SJSA1 (cell line): ENCODE results near the gene TNFSF11. TPM values are rescaled to one million over a fixed set of nuclear protein-coding genes. Genes with fewer than 3 reads are reported as not detected.
"Not testable (repeated sequence)": the region's sequence is repeated elsewhere in the genome, so short reads cannot be mapped to it uniquely, and the experiment has no call there.

Experiments used
- DNase-seq, 2 experiments: peaks; one replicate each; pipeline ENCODE4 v3.0.0-alpha.2; 2015 to 2020; ENCODE audit warnings: low spot score in 2 of 2, low read depth in 1 of 2
- H3K27ac ChIP-seq: fragments of 250-450 bp; sonication (Bioruptor Pico); 2 replicates; pipeline ENCODE4 v1.5.1; 2020; ENCODE audit warnings: mild to moderate bottlenecking, moderate library complexity
- H3K27me3 ChIP-seq: fragments of 250-450 bp; sonication (Bioruptor Pico); replicated peaks from 2 replicates; pipeline ENCODE4 v1.5.1; 2020; ENCODE audit warnings: mild to moderate bottlenecking, moderate library complexity
- H3K36me3 ChIP-seq: fragments of 250-450 bp; sonication (Bioruptor Pico); 2 replicates; pipeline ENCODE4 v1.5.1; 2020; ENCODE audit warnings: mild to moderate bottlenecking
- H3K4me1 ChIP-seq: fragments of 250-450 bp; sonication (Bioruptor Pico); replicated peaks from 2 replicates; pipeline ENCODE4 v1.6.1; 2021; ENCODE audit warnings: mild to moderate bottlenecking
- H3K4me3 ChIP-seq: fragments of 250-450 bp; sonication (Bioruptor Pico); 2 replicates; pipeline ENCODE4 v1.5.1; 2020; ENCODE audit warnings: mild to moderate bottlenecking
- H3K9me3 ChIP-seq: fragments of 250-450 bp; sonication (Bioruptor Pico); replicated peaks from 2 replicates; pipeline ENCODE4 v1.5.1; 2020; ENCODE audit warnings: mild to moderate bottlenecking
- total RNA-seq: library from RNA; depleted of rRNA; stranded (reverse); fragments of >200 nt; shearing (Covaris generic); gene quantifications from 2 replicates; pipeline ENCODE4 v1.2.3, GENCODE V29; 2014

Gene TNFSF11
- total RNA-seq, 1 experiment from 2014 or later, result 0.05 TPM

DNA sequence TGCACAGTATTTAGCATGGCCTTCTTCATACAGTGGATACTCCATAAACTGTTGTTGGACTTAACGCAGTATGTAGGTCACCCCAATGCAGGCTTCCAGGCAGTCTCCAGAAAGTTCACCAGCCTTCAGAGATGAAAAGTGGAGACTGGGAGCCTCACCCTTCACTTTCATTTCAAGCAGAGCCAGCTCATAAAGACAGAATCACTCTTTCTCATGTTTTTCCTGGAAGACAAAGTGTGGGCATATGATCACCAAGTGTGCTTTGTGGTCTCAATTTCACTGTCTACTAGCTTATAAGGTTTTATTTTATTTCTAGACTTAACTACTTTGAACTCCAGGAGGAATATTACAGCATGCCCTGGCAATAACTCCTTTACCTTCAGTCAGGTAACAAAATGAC, 26.3 kb upstream of the TNFSF11 start:
- Histone ChIP-seq H3K9me3 (no peaks in the 10 kb centered on the region), H3K27ac (no peak overlapping the region), H3K36me3 (no peaks in the 10 kb centered on the region), H3K27me3 (no peaks in the 10 kb centered on the region), H3K4me3 (no peak overlapping the region), H3K4me1 (no peaks in the 10 kb centered on the region)
- no peak for DNase-seq

DNA sequence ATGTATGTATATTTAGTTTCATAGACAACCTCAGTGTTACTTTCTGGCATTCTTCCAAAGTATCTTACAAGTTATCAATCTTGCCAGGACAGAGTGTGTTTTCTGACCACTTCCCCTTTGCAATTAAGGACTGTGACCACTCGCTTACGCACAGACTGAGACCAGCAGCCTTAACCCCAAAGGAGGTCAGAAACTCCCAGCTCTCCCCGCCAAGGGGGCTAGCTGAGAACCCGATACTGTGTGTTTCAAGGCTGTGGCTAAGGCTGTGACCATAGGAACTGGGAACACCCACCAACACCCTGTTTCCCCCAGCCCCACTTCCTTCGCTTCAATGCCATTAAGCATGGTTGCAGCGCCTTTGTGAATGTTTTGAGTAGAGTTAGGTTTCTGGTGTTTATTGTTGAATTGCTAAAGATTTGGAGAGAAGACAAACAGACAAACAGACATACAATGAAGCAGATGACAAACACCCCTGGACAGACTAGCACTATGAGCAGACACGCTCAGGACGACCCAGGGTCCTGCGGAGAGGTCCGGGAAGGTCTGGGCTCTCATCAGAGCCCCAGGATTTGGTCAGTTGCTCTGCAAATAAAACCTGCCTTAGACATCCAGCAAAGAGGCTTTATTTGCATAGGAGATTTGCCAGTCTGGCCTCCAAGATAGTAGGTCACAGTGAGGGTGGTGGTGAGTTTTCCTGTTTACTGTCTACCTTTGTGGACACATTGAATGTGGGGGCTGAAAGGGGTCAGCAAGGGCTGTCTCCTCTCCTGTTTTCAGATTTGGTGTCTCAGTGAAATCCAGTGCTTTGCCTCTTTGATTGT, 25.0 kb upstream of the TNFSF11 start:
- Histone ChIP-seq H3K4me3 (no peak overlapping the region), H3K36me3 (no peaks in the 10 kb centered on the region), H3K4me1 (peaks cover 8% of the 10 kb centered on the region), H3K27me3 (no peaks in the 10 kb centered on the region), H3K9me3 (no peaks in the 10 kb centered on the region), H3K27ac (no peak overlapping the region)
- no peak for DNase-seq

DNA sequence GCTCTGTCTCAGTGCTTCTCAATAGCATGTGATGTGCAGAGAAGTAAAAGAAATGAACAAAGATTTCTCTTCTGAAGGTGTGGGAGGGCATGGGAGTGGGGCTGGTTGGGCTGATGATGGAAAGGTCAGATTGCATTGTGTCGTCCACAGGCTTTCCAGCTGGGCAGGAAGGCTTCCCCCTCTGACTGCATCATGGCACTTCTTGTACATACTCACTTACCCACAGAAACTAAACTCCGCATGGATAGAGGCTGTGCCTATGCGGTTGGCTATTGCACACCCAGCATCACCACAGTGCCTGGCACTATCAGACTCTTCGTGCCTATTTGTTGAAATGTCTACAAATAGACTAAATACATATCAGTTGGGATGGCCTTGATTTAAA, 24.4 kb upstream of the TNFSF11 start:
- Histone ChIP-seq H3K4me3 (no peak overlapping the region), H3K27ac (no peak overlapping the region), H3K36me3 (no peaks in the 10 kb centered on the region), H3K27me3 (no peaks in the 10 kb centered on the region), H3K4me1 (peaks cover 12% of the 10 kb centered on the region), H3K9me3 (no peaks in the 10 kb centered on the region)
- no peak for DNase-seq

DNA sequence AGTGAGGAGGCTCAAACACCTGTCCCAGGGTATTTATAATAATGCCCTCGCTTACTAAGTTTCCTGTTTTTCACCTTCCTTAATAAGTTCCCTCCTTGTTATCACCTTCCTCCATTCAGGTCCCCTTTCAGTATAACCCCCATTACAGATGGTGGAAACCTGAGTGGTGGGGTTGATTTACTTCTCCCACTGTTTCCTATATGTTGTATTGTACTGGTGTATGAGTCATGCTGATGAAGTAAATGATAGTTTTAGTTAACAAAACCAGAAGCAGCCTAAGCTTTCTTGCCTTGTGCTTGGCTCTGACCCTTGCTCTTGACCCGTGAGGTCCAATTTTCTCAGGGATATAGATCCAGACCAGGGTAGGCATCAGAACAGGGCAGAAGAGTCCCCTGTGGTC, 22.3 kb upstream of the TNFSF11 start:
- no peak overlapping the region for H3K4me3 ChIP-seq
- no peaks in the 10 kb centered on the region for H3K27me3 ChIP-seq
- H3K36me3 ChIP-seq, result no peaks in the 10 kb centered on the region
- DNase-seq, result no peak
- no peak overlapping the region for H3K27ac ChIP-seq
- H3K4me1 ChIP-seq, result peaks cover 12% of the 10 kb centered on the region
- no peaks in the 10 kb centered on the region for H3K9me3 ChIP-seq

DNA sequence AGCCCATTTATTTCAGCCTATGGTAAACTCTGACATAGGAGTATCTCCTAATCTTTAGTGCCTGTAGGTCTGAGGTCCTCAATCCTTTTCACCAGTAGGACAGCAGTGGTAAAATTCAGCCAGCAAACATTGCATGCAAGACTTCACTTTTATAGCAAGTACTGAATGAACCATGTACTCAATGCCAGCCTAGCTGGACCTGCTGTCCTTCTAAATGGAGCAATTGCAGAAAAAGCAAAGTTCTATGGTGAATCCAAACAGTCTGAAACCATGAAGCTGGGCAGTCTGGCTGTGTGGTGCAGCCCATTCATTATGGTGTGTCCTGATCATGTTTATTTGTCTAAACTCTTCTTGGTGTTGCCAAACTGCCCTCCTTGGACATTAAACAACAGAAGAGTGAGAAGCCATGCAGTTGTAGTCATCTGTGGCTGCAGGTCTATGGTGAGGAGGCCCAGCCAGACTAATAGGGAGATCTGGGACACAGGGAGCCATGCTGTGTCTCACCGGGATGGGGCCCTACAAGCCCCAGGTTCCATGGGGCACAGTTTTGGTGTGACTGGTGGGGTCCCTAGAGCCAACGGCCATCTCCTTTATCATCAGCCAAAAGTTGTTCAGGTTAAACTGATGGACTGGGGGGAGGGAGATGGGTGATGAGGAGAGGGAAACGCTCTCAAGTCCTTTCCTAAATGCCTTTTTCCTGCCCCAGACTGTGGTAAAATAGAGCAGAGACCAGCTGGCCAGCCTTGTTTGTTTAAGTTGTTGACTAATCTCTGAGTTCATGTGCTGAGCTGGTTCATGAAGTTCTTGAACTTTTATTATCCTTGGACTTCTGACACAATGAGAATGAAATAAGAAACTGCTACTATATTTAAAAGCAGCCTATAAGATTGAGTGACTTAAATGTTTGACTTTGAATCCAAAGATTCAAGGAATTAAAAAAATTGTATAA, 20.6 kb upstream of the TNFSF11 start:
- peak in 1 of 2 experiments; percentile 44 for DNase-seq
- H3K4me3 ChIP-seq, result no peak overlapping the region

DNA sequence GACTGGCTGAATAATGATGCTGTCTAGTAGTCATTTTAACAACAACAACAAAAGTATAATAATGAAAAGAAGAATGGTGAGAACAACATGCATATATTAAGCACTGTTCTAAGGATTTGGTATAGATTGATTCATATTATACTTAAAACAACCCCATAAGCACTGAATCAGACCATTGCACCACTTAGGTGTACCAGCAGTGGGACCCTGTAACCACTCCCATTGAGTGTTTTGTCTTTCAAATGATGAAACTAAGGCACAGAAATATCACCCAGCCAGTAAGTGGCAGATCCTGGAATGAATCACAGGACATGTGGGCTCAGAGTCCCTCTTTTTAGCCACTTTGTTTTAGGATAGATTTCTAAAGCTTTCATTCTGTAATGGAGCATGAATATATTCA, 14.9 kb upstream of the TNFSF11 start:
- Histone ChIP-seq H3K9me3 (no peaks in the 10 kb centered on the region), H3K4me1 (peaks cover 3% of the 10 kb centered on the region), H3K36me3 (no peaks in the 10 kb centered on the region), H3K27me3 (no peaks in the 10 kb centered on the region), H3K4me3 (no peak overlapping the region), H3K27ac (no peak overlapping the region)
- no peak for DNase-seq

More for the DNA sequence above, 20.6 kb upstream of the TNFSF11 start:
- Histone ChIP-seq H3K36me3 (no peaks in the 10 kb centered on the region), H3K4me1 (peaks cover 12% of the 10 kb centered on the region), H3K9me3 (no peaks in the 10 kb centered on the region), H3K27ac (no peak overlapping the region), H3K27me3 (no peaks in the 10 kb centered on the region)

DNA sequence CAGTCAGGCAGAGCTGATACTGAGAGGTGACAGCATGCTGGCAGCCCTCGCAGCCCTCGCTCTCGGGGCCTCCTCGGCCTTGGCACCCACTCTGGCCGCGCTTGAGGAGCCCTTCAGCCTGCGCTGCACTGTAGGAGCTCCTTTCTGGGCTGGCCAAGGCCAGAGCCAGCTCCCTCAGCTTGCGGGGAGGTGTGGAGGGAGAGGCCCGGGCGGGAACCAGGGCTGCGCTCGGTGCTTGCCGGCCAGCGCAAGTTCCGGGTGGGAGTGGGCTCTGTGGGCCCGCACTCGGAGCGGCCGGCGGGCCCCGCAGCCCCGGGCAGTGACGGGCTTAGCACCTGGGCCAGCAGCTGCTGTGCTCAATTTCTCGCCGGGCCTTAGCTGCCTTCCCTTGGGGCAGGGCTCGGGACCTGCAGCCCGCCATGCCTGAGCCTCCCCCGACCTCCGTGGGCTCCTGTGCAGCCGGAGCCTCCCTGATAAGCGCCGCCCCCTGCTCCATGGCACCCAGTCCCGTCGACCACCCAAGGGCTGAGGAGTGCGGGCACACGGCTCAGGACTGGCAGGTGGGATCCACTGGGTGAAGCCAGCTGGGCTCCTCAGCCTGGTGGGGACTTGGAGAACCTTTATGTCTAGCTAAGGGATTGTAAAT, 14.3 kb upstream of the TNFSF11 start:
- H3K27ac ChIP-seq, H3K9me3 ChIP-seq, H3K4me1 ChIP-seq, H3K4me3 ChIP-seq, H3K27me3 ChIP-seq, DNase-seq, H3K36me3 ChIP-seq: not testable (repeated sequence)

DNA sequence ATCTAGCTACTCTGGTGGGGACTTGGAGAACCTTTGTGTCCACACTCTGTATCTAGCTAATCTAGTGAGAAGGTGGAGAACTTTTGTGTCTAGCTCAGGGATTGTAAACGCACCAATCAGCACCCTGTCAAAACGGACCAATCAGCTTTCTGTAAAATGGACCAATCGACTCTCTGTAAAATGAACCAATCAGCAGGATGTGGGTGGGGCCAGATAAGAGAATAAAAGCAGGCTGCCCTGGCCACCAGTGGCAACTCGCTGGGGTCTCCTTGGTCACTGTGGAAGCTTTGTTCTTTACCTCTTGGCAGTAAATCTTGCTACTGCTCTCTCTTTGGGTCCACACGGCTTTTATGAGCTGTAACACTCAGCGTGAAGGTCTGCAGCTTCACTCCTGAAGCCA, 13.6 kb upstream of the TNFSF11 start:
- H3K4me3 ChIP-seq, H3K9me3 ChIP-seq, H3K27ac ChIP-seq, H3K27me3 ChIP-seq, H3K4me1 ChIP-seq, DNase-seq, H3K36me3 ChIP-seq: not testable (repeated sequence)

GRCh38 chr13:42561752-42562467, 12.0 kb upstream of the TNFSF11 start:
- no peak overlapping the region for H3K4me3 ChIP-seq
- H3K9me3 ChIP-seq, result no peaks in the 10 kb centered on the region
- no peaks in the 10 kb centered on the region for H3K4me1 ChIP-seq
- no peaks in the 10 kb centered on the region for H3K36me3 ChIP-seq
- no peak overlapping the region for H3K27ac ChIP-seq
- DNase-seq, result no peak
- H3K27me3 ChIP-seq, result no peaks in the 10 kb centered on the region

DNA sequence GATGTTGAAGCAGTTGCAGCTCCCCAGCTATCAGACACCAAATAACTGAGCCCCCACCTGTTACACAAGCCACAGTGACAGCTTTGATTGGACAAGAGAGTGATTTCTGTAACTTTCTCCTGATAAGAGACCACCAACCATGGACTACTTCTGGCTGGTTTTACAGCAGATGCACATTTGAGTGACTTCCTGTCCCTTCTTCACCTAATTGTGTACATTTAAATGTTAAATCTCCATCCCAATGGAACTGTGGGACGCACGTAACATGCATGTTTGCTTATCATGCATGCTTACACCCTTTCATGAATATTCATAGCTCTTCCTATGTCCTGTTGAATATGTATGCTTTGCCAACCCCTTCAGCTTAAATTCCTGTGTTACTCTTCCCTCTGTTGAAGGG, 6.0 kb upstream of the TNFSF11 start:
- no peaks in the 10 kb centered on the region for H3K4me1 ChIP-seq
- H3K27ac ChIP-seq, result no peak overlapping the region
- no peaks in the 10 kb centered on the region for H3K27me3 ChIP-seq
- H3K9me3 ChIP-seq, result no peaks in the 10 kb centered on the region
- H3K4me3 ChIP-seq, result no peak overlapping the region
- H3K36me3 ChIP-seq, result no peaks in the 10 kb centered on the region
- DNase-seq, result no peak

GRCh38 chr13:42569576-42570344, 4.2 kb upstream of the TNFSF11 start:
- Histone ChIP-seq H3K27me3 (no peaks in the 10 kb centered on the region), H3K36me3 (no peaks in the 10 kb centered on the region), H3K27ac (no peak overlapping the region), H3K9me3 (no peaks in the 10 kb centered on the region), H3K4me3 (no peak overlapping the region), H3K4me1 (no peaks in the 10 kb centered on the region)
- DNase-seq, result no peak

GRCh38 chr13:42571895-42572294, 2.1 kb upstream of the TNFSF11 start:
- Histone ChIP-seq H3K27ac (no peak overlapping the region), H3K4me1 (no peaks in the 10 kb centered on the region), H3K9me3 (no peaks in the 10 kb centered on the region), H3K36me3 (no peaks in the 10 kb centered on the region), H3K27me3 (peaks cover 7% of the 10 kb centered on the region; the same call in 1 of the 2 replicates), H3K4me3 (no peak overlapping the region)
- no peak for DNase-seq
